ENCODE results near the gene CD9.

DNA sequence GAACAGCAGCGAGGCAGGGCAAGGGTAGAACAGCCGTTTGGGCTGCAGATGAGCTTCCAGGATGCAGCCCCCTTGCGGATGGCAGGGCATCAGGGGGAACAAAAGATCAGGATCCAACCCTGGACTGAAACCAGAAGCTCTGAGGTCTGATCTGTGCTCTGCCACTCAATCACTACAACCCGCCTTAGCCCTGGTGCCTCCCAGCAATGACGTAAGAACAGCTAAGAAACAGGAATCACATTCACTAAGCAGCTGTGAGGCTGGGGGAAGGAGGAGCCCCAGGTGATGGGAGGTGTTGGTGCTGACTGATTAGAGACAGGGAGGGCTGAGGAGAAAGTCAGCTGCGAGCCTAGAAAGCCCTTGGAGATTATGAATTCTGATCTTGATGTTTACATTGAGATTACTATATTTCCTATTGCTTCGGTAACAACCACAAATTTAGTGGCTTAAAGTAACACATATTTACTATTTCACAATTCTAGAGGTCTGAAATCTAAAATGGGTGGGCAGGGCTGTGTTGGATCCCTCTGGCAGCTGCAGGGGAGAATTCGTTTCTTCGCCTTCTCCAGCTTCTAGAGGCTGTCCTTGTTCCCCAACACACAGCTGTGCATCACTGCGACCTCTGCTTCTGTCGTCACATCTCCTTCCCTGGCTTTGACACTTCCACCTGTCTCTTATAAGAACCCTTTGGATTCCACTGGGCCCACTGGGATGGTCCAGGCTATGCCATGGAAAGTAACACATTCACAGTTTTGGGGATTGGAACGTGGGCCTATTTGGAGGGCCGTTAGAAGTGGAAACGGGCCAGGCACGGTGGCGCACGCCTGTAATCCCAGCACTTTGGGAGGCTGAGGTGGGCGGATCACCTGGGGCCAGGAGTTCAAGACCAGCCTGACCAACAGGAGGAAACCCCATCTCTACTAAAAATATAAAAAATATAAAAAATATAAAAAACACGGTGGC, 6.1 kb upstream of the CD9 start:
- TF ChIP-seq, protein P1, sequence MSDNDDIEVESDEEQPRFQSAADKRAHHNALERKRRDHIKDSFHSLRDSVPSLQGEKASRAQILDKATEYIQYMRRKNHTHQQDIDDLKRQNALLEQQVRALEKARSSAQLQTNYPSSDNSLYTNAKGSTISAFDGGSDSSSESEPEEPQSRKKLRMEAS (IDR thresholded peaks at IDR 0.05; ENCODE audit: insufficient read depth, insufficient read length): no peak
- TF ChIP-seq EZH2 (IDR thresholded peaks at IDR 0.05; ENCODE audit: borderline replicate concordance, low read depth, low read length, severe bottlenecking) (no peak), POLR2A (IDR thresholded peaks at IDR 0.05; ENCODE audit: low read depth, low read length) (no peak), GATA2 (IDR thresholded peaks at IDR 0.05; ENCODE audit: insufficient read depth, insufficient read length, low read depth, low read length) (no peak), POLR2AphosphoS5 (IDR thresholded peaks at IDR 0.05; ENCODE audit: insufficient read depth, low read depth, low read length) (no peak), JUN (IDR thresholded peaks at IDR 0.05; ENCODE audit: borderline replicate concordance, insufficient read depth, insufficient read length, low read depth) (no peak), MYC (IDR thresholded peaks at IDR 0.05; ENCODE audit: low read depth, low read length) (no peak)
- TF ChIP-seq, protein P2, sequence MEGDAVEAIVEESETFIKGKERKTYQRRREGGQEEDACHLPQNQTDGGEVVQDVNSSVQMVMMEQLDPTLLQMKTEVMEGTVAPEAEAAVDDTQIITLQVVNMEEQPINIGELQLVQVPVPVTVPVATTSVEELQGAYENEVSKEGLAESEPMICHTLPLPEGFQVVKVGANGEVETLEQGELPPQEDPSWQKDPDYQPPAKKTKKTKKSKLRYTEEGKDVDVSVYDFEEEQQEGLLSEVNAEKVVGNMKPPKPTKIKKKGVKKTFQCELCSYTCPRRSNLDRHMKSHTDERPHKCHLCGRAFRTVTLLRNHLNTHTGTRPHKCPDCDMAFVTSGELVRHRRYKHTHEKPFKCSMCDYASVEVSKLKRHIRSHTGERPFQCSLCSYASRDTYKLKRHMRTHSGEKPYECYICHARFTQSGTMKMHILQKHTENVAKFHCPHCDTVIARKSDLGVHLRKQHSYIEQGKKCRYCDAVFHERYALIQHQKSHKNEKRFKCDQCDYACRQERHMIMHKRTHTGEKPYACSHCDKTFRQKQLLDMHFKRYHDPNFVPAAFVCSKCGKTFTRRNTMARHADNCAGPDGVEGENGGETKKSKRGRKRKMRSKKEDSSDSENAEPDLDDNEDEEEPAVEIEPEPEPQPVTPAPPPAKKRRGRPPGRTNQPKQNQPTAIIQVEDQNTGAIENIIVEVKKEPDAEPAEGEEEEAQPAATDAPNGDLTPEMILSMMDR (IDR thresholded peaks at IDR 0.05; ENCODE audit: extremely low read depth in 1 of 2, insufficient read depth in 1 of 2, low read depth in 1 of 2, low read length in 2 of 2): no peak
